Measurements from ENCODE around the gene ARHGAP24. TPM values are rescaled to one million over a fixed set of nuclear protein-coding genes. Genes with fewer than 3 reads are reported as not detected.

The ARHGAP24 gene
- total and polyA plus RNA-seq, 2 experiments from 2014 or later: 0.21 to 0.36 TPM

DNA sequence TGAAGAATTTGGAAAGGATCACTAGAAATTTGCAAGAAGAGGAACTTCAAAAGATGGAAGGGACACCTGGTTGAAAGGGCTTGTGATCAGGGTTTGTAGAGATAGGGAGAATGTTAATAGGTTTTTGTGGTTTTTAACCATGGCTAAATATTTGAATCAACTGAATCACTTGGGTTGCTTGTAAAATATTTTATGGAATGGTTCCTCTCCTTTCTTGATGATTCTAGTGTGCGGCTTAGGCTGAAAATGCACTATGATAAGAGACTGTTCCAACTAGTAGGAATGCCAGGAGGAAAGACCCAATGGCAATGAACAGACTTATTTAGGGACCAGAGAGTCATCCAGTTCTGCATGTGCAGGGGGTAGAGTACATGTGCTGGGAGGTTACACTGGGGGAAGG, 408.2 kb downstream of the ARHGAP24 start:
- H3K9me3 Mint-ChIP-seq: no peaks in the 10 kb centered on the region
- H3K4me1 ChIP-seq (ENCODE audit: insufficient read depth): no peaks in the 10 kb centered on the region
- H3K27ac Mint-ChIP-seq: no peak overlapping the region

More for the DNA sequence above, 408.2 kb downstream of the ARHGAP24 start:
- peaks cover 10% of the 10 kb centered on the region for H3K4me1 Mint-ChIP-seq
- TF ChIP-seq ZNF331 (CRISPR knock-in tag; IDR thresholded peaks at IDR 0.05; ENCODE audit: low read depth) (no peak), EZH2phosphoT487 (IDR thresholded peaks at IDR 0.05; ENCODE audit: unreplicated experiment) (no peak), EZH2 (IDR thresholded peaks at IDR 0.05; ENCODE audit: low read depth, unreplicated experiment) (no peak), ZNF114 (CRISPR knock-in tag; IDR thresholded peaks at IDR 0.05) (no peak), POLR2AphosphoS5 (IDR thresholded peaks at IDR 0.05; ENCODE audit: low read depth) (no peak), STAT1 (IDR thresholded peaks at IDR 0.05; ENCODE audit: unreplicated experiment) (no peak), NANOG (IDR thresholded peaks at IDR 0.05; ENCODE audit: borderline replicate concordance) (no peak), CREB1 (CRISPR knock-in tag; IDR thresholded peaks at IDR 0.05; ENCODE audit: low read depth) (no peak), JUNB (IDR thresholded peaks at IDR 0.05; ENCODE audit: unreplicated experiment) (no peak)
- TF ChIP-seq, protein P1, sequence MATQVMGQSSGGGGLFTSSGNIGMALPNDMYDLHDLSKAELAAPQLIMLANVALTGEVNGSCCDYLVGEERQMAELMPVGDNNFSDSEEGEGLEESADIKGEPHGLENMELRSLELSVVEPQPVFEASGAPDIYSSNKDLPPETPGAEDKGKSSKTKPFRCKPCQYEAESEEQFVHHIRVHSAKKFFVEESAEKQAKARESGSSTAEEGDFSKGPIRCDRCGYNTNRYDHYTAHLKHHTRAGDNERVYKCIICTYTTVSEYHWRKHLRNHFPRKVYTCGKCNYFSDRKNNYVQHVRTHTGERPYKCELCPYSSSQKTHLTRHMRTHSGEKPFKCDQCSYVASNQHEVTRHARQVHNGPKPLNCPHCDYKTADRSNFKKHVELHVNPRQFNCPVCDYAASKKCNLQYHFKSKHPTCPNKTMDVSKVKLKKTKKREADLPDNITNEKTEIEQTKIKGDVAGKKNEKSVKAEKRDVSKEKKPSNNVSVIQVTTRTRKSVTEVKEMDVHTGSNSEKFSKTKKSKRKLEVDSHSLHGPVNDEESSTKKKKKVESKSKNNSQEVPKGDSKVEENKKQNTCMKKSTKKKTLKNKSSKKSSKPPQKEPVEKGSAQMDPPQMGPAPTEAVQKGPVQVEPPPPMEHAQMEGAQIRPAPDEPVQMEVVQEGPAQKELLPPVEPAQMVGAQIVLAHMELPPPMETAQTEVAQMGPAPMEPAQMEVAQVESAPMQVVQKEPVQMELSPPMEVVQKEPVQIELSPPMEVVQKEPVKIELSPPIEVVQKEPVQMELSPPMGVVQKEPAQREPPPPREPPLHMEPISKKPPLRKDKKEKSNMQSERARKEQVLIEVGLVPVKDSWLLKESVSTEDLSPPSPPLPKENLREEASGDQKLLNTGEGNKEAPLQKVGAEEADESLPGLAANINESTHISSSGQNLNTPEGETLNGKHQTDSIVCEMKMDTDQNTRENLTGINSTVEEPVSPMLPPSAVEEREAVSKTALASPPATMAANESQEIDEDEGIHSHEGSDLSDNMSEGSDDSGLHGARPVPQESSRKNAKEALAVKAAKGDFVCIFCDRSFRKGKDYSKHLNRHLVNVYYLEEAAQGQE (IDR thresholded peaks at IDR 0.05; ENCODE audit: unreplicated experiment): no peak
- TF ChIP-seq, protein P2, sequence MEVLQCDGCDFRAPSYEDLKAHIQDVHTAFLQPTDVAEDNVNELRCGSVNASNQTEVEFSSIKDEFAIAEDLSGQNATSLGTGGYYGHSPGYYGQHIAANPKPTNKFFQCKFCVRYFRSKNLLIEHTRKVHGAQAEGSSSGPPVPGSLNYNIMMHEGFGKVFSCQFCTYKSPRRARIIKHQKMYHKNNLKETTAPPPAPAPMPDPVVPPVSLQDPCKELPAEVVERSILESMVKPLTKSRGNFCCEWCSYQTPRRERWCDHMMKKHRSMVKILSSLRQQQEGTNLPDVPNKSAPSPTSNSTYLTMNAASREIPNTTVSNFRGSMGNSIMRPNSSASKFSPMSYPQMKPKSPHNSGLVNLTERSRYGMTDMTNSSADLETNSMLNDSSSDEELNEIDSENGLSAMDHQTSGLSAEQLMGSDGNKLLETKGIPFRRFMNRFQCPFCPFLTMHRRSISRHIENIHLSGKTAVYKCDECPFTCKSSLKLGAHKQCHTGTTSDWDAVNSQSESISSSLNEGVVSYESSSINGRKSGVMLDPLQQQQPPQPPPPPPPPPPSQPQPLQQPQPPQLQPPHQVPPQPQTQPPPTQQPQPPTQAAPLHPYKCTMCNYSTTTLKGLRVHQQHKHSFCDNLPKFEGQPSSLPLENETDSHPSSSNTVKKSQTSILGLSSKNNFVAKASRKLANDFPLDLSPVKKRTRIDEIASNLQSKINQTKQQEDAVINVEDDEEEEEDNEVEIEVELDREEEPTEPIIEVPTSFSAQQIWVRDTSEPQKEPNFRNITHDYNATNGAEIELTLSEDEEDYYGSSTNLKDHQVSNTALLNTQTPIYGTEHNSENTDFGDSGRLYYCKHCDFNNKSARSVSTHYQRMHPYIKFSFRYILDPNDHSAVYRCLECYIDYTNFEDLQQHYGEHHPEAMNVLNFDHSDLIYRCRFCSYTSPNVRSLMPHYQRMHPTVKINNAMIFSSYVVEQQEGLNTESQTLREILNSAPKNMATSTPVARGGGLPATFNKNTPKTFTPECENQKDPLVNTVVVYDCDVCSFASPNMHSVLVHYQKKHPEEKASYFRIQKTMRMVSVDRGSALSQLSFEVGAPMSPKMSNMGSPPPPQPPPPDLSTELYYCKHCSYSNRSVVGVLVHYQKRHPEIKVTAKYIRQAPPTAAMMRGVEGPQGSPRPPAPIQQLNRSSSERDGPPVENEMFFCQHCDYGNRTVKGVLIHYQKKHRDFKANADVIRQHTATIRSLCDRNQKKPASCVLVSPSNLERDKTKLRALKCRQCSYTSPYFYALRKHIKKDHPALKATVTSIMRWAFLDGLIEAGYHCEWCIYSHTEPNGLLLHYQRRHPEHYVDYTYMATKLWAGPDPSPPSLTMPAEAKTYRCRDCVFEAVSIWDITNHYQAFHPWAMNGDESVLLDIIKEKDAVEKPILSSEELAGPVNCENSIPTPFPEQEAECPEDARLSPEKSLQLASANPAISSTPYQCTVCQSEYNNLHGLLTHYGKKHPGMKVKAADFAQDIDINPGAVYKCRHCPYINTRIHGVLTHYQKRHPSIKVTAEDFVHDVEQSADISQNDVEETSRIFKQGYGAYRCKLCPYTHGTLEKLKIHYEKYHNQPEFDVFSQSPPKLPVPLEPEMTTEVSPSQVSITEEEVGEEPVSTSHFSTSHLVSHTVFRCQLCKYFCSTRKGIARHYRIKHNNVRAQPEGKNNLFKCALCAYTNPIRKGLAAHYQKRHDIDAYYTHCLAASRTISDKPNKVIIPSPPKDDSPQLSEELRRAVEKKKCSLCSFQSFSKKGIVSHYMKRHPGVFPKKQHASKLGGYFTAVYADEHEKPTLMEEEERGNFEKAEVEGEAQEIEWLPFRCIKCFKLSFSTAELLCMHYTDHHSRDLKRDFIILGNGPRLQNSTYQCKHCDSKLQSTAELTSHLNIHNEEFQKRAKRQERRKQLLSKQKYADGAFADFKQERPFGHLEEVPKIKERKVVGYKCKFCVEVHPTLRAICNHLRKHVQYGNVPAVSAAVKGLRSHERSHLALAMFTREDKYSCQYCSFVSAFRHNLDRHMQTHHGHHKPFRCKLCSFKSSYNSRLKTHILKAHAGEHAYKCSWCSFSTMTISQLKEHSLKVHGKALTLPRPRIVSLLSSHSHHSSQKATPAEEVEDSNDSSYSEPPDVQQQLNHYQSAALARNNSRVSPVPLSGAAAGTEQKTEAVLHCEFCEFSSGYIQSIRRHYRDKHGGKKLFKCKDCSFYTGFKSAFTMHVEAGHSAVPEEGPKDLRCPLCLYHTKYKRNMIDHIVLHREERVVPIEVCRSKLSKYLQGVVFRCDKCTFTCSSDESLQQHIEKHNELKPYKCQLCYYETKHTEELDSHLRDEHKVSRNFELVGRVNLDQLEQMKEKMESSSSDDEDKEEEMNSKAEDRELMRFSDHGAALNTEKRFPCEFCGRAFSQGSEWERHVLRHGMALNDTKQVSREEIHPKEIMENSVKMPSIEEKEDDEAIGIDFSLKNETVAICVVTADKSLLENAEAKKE (CRISPR knock-in tag; IDR thresholded peaks at IDR 0.05): no peak
- TF ChIP-seq, protein P3, sequence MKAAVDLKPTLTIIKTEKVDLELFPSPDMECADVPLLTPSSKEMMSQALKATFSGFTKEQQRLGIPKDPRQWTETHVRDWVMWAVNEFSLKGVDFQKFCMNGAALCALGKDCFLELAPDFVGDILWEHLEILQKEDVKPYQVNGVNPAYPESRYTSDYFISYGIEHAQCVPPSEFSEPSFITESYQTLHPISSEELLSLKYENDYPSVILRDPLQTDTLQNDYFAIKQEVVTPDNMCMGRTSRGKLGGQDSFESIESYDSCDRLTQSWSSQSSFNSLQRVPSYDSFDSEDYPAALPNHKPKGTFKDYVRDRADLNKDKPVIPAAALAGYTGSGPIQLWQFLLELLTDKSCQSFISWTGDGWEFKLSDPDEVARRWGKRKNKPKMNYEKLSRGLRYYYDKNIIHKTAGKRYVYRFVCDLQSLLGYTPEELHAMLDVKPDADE (IDR thresholded peaks at IDR 0.05): no peak
- TF ChIP-seq, protein P4, sequence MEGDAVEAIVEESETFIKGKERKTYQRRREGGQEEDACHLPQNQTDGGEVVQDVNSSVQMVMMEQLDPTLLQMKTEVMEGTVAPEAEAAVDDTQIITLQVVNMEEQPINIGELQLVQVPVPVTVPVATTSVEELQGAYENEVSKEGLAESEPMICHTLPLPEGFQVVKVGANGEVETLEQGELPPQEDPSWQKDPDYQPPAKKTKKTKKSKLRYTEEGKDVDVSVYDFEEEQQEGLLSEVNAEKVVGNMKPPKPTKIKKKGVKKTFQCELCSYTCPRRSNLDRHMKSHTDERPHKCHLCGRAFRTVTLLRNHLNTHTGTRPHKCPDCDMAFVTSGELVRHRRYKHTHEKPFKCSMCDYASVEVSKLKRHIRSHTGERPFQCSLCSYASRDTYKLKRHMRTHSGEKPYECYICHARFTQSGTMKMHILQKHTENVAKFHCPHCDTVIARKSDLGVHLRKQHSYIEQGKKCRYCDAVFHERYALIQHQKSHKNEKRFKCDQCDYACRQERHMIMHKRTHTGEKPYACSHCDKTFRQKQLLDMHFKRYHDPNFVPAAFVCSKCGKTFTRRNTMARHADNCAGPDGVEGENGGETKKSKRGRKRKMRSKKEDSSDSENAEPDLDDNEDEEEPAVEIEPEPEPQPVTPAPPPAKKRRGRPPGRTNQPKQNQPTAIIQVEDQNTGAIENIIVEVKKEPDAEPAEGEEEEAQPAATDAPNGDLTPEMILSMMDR (conservative IDR thresholded peaks at IDR 0.05; ENCODE audit: low read depth in 2 of 2): no peak
- no peaks in the 10 kb centered on the region for H3K36me3 ChIP-seq (ENCODE audit: insufficient read depth)
- ATAC-seq (no peak), DNase-seq (ENCODE audit: low spot score) (no peak)
- no peak overlapping the region for H3K4me2 ChIP-seq
- no peaks in the 10 kb centered on the region for H4K20me1 ChIP-seq (replicated peaks; ENCODE audit: insufficient read depth)
- no peaks in the 10 kb centered on the region for H3K9me2 ChIP-seq (ENCODE audit: insufficient read depth)
- no peaks in the 10 kb centered on the region for H3F3A ChIP-seq (replicated peaks; ENCODE audit: low read depth)
- no peak overlapping the region for H3K4me3 ChIP-seq
- no peaks in the 10 kb centered on the region for H3K79me2 ChIP-seq (replicated peaks; ENCODE audit: insufficient read depth)
- no peak overlapping the region for H3K4me3 Mint-ChIP-seq
- H3K36me3 Mint-ChIP-seq (ENCODE audit: low read depth): no peaks in the 10 kb centered on the region
- no peak overlapping the region for H3K27ac ChIP-seq (ENCODE audit: low read depth)
- H3K27me3 Mint-ChIP-seq (ENCODE audit: insufficient read depth, low read depth, poor library complexity): no peaks in the 10 kb centered on the region
- H2AFZ ChIP-seq: no peak overlapping the region
- H3K27me3 ChIP-seq (ENCODE audit: insufficient read depth): no peaks in the 10 kb centered on the region
